ENCODE measurements around the gene MARCHF2.

GRCh38 chr19:8429044-8429443, 15.9 kb downstream of the MARCHF2 start:
- TF ChIP-seq CTCF (conservative IDR thresholded peaks at IDR 0.05; ENCODE audit: low read depth, low read length) (no peak), EZH2 (IDR thresholded peaks at IDR 0.05; ENCODE audit: low read length, unreplicated experiment) (no peak)

All from PC-3 (cell line).